ENCODE results near the gene AP5M1. TPM values are rescaled to one million over a fixed set of nuclear protein-coding genes. Genes with fewer than 3 reads are reported as not detected.

Gene AP5M1
- polyA plus RNA-seq, 1 donor from 2014 or later: 40.0 TPM

GRCh38 chr14:57261604-57262003, 7.2 kb upstream of the AP5M1 start:
- Histone ChIP-seq H3K9me3 (ENCODE audit: low read length) (no peaks in the 10 kb centered on the region), H3K4me3 (ENCODE audit: low read length) (no peak overlapping the region), H3K79me2 (replicated peaks; ENCODE audit: insufficient read depth, low read length) (peaks cover 93% of the 10 kb centered on the region), H3K27me3 (ENCODE audit: insufficient read depth, low read depth, low read length) (no peaks in the 10 kb centered on the region), H3K27ac (ENCODE audit: low read length) (no peak overlapping the region), H3K4me2 (ENCODE audit: low read length) (no peak overlapping the region), H2AFZ (ENCODE audit: low read depth, low read length) (no peak overlapping the region), H3K9ac (ENCODE audit: low read length) (no peak overlapping the region), H3K36me3 (ENCODE audit: insufficient read depth, low read length) (no peaks in the 10 kb centered on the region), H3F3A (ENCODE audit: insufficient read depth, low read length, poor library complexity, severe bottlenecking) (no peaks in the 10 kb centered on the region), H3K9me2 (ENCODE audit: insufficient read depth, low read length) (no peaks in the 10 kb centered on the region), H4K20me1 (ENCODE audit: insufficient read depth) (no peaks in the 10 kb centered on the region)
- no peak for TF ChIP-seq MXI1 (conservative IDR thresholded peaks at IDR 0.05; ENCODE audit: poor library complexity, severe bottlenecking)

GRCh38 chr14:57262117-57262516, 6.7 kb upstream of the AP5M1 start:
- TF ChIP-seq TAF1 (IDR thresholded peaks at IDR 0.05; ENCODE audit: low read depth): no peak
- TF ChIP-seq RAD21 (conservative IDR thresholded peaks at IDR 0.05): no peak
- no peak for TF ChIP-seq REST (IDR thresholded peaks at IDR 0.05; ENCODE audit: borderline replicate concordance)
- TF ChIP-seq POLR2AphosphoS5 (IDR thresholded peaks at IDR 0.05): no peak
- H3K9me3 ChIP-seq (ENCODE audit: low read length): no peaks in the 10 kb centered on the region
- no peak overlapping the region for H3K9ac ChIP-seq (ENCODE audit: low read length)
- peaks cover 93% of the 10 kb centered on the region for H3K79me2 ChIP-seq (replicated peaks; ENCODE audit: insufficient read depth, low read length)
- H2AFZ ChIP-seq (ENCODE audit: low read depth, low read length): no peak overlapping the region
- no peak overlapping the region for H3K4me2 ChIP-seq (ENCODE audit: low read length)
- no peaks in the 10 kb centered on the region for H3K27me3 ChIP-seq (ENCODE audit: insufficient read depth, low read depth, low read length)
- no peaks in the 10 kb centered on the region for H3F3A ChIP-seq (ENCODE audit: insufficient read depth, low read length, poor library complexity, severe bottlenecking)
- no peaks in the 10 kb centered on the region for H3K9me2 ChIP-seq (ENCODE audit: insufficient read depth, low read length)
- H3K4me3 ChIP-seq (ENCODE audit: low read length): no peak overlapping the region
- no peak overlapping the region for H3K27ac ChIP-seq (ENCODE audit: low read length)
- H4K20me1 ChIP-seq (ENCODE audit: insufficient read depth): no peaks in the 10 kb centered on the region
- no peaks in the 10 kb centered on the region for H3K36me3 ChIP-seq (ENCODE audit: insufficient read depth, low read length)

GRCh38 chr14:57266065-57266464, 2.7 kb upstream of the AP5M1 start:
- Histone ChIP-seq H3F3A (ENCODE audit: insufficient read depth, low read length, poor library complexity, severe bottlenecking) (peaks cover 11% of the 10 kb centered on the region), H4K20me1 (ENCODE audit: insufficient read depth) (no peaks in the 10 kb centered on the region), H3K4me2 (ENCODE audit: low read length) (peak overlapping the region; percentile 41), H3K27ac (ENCODE audit: low read length) (no peak overlapping the region), H3K27me3 (ENCODE audit: insufficient read depth, low read depth, low read length) (no peaks in the 10 kb centered on the region), H3K36me3 (ENCODE audit: insufficient read depth, low read length) (no peaks in the 10 kb centered on the region), H2AFZ (ENCODE audit: low read depth, low read length) (no peak overlapping the region), H3K9ac (ENCODE audit: low read length) (no peak overlapping the region), H3K79me2 (replicated peaks; ENCODE audit: insufficient read depth, low read length) (peaks cover 79% of the 10 kb centered on the region), H3K9me3 (ENCODE audit: low read length) (no peaks in the 10 kb centered on the region), H3K9me2 (ENCODE audit: insufficient read depth, low read length) (no peaks in the 10 kb centered on the region), H3K4me3 (ENCODE audit: low read length) (peak overlapping the region; percentile 50)
- no peak for TF ChIP-seq EP300 (conservative IDR thresholded peaks at IDR 0.05; ENCODE audit: poor library complexity, severe bottlenecking)
- TF ChIP-seq TAF1 (IDR thresholded peaks at IDR 0.05; ENCODE audit: low read depth): no peak
- TF ChIP-seq EZH2 (IDR thresholded peaks at IDR 0.05; ENCODE audit: borderline replicate concordance, insufficient read depth, low read length, poor library complexity, severe bottlenecking): no peak
- no peak for TF ChIP-seq SMC3 (conservative IDR thresholded peaks at IDR 0.05; ENCODE audit: poor library complexity)
- no peak for TF ChIP-seq POLR2AphosphoS5 (IDR thresholded peaks at IDR 0.05)
- no peak for TF ChIP-seq REST (IDR thresholded peaks at IDR 0.05; ENCODE audit: borderline replicate concordance)
- TF ChIP-seq MXI1 (conservative IDR thresholded peaks at IDR 0.05; ENCODE audit: poor library complexity, severe bottlenecking): no peak
- TF ChIP-seq RAD21 (conservative IDR thresholded peaks at IDR 0.05): no peak
- no peak for TF ChIP-seq CTCF (IDR thresholded peaks at IDR 0.05; ENCODE audit: poor library complexity, severe bottlenecking)

Data from neural cell (in vitro differentiated cells).